Stimulated activated CD4-positive, alpha-beta T cell treated with anti-CD3 and anti-CD28 coated beads, Interleukin-2, amount 100 ng/mL, for 48 hours (primary cell): ENCODE data around the gene CHN2.

Source experiments
- DNase-seq, 2 donors: peaks; one replicate each; pipeline ENCODE4 v3.0.0-alpha.2; 2020

The CHN2 gene

GRCh38 chr7:29445736-29446135, 251.2 kb downstream of the CHN2 start:
- DNase-seq: no peak

DNA sequence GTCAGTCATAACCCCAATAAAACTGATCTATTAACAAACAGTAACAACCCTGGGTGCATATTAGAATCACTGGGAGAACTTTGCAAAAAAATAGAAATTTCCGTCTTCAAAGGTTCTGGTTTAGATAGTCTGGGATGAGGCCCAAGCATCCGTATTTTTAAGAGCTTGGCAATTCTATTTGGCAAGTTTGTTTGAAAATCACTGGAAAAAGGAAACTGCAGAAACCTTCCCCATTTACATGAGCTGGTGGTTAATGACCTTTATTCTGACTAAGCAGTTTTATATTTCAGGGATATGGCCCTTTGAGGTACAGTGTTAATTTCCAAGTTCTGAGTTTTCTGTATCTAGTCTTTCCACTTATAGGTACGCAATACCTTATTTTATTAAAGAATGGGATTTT, 253.3 kb downstream of the CHN2 start:
- no peak for DNase-seq

DNA sequence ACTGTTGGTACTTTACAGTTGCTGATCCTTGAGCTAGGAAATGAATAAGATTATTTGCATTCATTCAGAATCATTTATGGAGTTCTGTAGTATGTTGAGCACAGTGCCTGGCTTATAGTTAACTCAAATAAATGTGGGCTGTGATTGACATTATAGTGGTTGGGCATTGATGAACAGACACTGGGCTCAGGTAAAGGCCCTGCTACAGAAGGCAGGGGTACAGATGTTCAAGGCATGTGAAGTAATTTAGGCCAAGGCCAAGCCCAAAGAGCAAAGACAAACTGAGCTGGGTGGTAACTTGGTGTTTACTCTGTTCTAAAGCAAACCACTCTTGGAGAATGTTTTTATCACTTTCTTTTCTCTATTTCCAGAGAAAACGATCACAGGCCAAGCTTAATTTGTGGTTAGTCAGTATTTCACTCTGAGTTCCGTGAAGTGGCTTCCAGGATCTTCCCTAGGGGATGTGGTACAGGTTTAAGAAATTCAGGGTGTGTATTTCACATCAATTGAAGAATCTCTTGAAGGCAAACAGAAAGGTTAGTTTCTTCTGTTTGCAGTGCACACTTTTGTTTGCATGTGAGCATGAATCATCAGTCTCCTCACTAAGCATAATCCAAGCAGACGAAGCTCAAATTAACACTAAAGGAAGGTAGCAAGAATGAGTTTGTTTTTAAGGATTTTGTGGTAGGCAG, 255.1 kb downstream of the CHN2 start:
- DNase-seq: no peak

DNA sequence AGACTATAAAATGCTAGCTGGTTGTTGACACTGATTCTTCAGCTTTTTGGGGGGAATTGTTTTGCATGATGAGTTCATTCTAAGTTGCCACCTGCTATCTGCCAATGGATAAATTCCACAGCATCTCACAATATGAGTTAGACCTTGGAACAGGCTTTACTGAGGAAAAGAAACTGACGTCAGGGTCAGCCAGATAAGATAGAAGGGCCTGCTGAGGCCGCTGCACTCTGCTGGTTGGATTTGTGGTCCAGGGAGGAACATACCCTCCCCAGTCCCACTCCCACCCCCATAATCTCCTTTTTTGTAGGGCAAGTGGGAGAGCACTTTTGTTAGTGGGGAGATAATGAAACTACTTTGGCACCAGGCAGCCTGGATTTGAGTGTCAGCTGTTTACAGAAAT, 258.4 kb downstream of the CHN2 start:
- no peak for DNase-seq

DNA sequence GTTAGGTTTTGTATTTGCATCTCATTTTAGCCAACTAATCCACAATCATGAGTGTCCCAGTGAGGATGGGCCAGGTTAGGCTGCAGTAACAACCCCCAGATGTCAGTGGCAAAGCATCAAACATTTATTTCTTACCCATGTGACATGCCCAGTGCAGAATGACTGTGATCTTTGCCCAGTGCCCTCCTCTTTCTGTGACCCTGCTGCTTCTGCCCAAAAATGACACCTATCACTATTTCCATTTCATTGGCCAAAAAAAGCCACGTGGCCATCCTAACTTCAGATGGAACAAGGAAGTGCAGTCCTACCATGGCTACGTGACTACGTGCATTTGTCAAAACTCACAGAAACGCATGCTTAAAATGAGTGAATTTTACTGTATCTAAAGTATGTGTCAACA, 259.9 kb downstream of the CHN2 start:
- no peak for DNase-seq

DNA sequence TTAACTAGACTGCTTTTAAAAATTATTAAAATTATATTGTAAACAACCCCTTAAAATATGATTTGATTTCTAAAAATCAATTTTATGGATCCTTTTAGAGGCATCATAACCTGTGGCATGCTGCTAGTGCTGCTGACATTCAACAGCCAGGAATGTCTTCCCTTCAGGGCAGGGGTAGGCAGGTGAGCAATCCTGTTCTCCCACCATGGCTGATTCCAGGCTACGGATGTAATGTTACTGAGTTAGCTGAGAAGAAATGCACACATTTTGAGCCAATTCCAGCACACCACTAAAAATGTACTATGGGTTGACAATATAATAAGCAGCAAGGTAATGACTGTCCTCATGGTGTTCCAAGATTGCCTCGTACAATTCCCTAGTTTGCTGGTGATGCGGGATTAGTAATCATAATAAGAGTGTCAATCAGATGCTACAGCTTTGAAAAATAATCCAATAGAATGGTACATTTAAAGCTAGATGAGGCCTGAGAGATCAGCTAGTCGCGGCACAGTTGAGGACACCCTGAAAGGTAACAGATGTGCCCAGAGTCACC, 260.4 kb downstream of the CHN2 start:
- DNase-seq: no peak

DNA sequence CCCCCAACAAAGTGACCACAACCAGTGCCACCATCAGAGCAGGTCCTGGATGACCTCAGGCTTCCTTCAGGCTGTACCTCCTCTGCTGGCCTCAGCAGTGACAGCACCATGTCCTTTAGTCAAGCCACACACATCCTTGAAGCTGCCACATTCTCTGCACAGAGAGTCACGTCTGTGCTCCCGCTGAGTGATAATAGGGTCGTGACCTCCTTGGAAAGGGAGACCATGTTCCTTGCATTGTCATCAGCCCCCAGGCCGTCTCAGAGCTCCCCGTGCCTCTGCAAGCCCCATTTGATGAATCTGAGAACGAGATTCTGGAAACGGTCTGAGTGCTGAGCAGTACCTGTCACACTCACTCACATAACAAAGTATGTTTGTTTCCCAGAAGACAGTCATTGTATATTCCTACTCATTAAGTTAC, 262.6 kb downstream of the CHN2 start:
- DNase-seq: no peak

DNA sequence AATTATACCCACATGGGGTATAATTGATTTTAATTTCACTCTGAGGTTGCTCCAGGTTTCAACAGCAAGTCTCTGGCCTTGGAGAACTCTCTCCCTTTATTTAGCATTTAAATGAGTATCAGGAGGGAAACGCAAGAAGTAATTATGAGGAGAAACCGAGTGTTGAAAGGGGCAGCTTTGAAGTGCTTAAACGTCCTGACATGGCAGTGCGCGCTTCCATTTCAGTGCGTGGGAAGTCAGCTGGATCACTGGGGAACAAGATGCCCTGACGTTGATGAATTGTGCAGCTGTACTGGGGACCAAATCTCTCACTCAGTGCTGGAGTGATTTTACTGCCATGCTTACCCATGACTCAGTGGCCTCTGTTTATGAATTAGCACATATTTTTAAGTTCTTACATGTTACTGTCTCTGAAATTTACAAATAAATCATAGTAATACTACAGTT, 263.0 kb downstream of the CHN2 start:
- DNase-seq: no peak

GRCh38 chr7:29458933-29459332, 264.4 kb downstream of the CHN2 start:
- no peak for DNase-seq

DNA sequence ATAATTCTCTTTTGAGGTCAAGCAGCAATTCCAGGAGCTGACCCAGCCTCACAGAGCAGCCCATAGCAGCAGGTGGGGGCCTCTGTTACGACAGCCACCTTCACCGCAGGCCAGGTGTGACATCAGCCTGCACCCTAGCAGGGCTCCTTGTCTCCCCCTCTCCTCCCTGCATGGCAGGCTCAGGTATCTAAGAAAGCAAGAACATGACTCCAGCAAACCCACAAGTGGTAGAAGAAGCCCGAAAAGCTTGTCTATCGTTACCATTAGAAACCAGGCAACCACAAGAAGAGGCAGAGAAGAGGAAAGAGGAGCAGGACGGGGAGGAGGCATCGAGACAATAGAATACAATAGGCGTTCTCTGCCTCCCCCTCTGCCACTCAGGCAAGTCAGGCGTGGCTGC, 265.0 kb downstream of the CHN2 start:
- DNase-seq: no peak

GRCh38 chr7:29461996-29462395, 267.4 kb downstream of the CHN2 start:
- DNase-seq: no peak

GRCh38 chr7:29463504-29464158, 269.1 kb downstream of the CHN2 start:
- no peak for DNase-seq

GRCh38 chr7:29464753-29465152, 270.2 kb downstream of the CHN2 start:
- DNase-seq: no peak

DNA sequence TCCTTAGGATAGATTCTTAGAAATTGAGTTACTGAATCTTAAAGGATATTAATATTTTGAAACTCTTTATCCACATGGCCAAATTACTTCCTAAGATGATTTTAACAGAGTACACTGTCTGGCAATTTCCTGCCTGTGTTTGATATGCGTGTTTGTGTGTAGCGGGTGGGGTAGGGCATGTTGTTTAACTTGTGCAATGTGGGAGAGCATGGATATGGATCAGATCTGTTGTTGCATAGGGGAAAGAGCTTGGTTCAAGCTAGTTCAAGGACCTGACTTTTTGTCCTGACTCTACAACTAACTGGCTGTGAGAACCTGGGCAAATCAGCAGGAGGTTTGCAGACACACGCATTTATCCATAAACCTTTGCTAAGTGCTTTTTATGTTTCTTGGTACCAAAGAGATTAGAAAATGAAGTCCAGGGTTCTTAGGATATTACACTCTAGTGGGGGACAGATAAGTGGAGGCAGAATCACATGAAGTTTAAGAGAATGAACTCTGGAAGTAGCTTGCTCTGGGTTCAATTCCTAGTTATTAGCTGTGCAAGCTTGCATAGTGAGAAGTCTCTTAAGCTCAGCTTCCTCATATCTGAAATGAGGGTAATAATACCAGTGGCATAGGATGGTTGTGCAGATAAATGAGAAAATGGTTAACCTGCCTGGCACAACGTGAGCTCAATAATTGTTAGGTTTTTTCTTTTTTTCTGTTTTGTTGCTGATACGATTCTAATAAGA, 272.8 kb downstream of the CHN2 start:
- no peak for DNase-seq

GRCh38 chr7:29468196-29468595, 273.6 kb downstream of the CHN2 start:
- no peak for DNase-seq

DNA sequence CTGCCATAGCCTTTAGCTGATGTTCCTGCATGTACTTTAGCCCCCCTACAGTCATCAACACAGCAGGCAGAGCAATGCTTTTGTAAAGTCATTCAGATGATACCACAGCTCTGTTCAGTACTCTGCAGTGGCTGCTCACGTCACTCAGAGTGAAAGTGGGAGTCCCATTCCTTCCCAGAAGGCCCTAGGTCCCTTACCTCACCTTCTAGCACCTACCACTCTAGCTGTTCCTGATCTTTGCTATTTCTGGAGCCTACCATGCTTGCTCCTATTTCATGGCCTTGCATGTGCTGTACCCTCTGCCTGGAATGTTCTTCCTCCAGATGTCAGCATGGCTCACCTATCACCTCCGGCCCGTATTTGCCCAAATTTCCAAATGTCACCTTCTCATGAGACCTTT, 274.7 kb downstream of the CHN2 start:
- DNase-seq: no peak

DNA sequence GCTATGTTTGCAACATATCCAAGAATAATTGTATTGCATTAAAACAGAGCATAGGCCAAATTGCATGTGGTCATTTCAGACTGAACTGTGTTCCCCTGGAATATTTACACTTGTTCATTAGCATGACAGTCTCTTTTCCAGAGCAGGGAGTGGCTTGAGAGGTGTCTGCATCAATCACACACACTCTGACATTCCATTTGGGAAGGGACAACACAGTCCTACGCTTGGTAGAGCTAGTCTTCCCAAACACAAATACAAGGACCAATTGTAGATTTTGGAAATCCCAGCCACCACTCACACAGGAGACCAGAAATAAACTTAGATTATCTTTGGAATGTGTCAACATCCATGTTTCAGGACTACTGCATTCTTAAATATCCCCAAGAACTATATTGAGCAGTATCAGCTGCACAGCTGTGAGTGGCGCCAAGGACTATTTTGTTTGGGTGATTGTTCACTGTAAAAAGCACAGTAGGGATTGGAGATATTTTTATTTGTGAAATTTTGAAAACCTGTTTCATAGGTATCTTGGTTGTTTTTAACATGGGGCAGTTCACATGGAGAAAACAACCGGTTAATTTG, 275.5 kb downstream of the CHN2 start:
- no peak for DNase-seq

GRCh38 chr7:29471444-29472138, 277.0 kb downstream of the CHN2 start:
- DNase-seq: no peak

DNA sequence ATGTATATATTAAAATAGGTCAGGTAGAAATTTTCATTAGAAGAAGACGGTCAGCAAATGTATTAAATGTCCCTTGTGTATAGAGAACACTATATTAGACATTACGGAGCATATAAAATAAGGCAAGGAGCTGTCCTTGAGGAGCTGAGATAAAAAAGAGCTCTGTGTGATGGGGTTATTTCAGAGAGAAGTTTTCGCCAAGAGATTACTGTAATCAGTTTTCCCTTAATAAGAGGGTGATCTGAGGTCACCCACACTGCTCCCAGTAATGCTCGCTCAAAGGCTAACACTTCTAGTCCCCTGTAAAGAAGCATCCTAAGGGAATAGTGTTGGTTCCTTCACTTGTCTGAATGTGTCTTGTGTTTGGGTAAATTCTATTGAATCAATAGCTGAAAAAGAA, 282.3 kb downstream of the CHN2 start:
- no peak for DNase-seq

- no peak for DNase-seq
These were observed 283.7 kb downstream of the CHN2 start for GRCh38 chr7:29478226-29478625.

- no peak for DNase-seq
These were observed 284.2 kb downstream of the CHN2 start for GRCh38 chr7:29478687-29479240.
